HG02943 (cell line): ENCODE data around the gene RELCH.
"Not testable (repeated sequence)": the region's sequence is repeated elsewhere in the genome, so short reads cannot be mapped to it uniquely, and the experiment has no call there.

Experiments used
- ATAC-seq: cut with Tn5 transposase; IDR thresholded peaks from one replicate; pipeline ENCODE4 v1.9.1; 2021; ENCODE audit warnings: mild to moderate bottlenecking, low read depth, moderate library complexity; ENCODE audit not compliant: unreplicated experiment

The RELCH gene, protein sequence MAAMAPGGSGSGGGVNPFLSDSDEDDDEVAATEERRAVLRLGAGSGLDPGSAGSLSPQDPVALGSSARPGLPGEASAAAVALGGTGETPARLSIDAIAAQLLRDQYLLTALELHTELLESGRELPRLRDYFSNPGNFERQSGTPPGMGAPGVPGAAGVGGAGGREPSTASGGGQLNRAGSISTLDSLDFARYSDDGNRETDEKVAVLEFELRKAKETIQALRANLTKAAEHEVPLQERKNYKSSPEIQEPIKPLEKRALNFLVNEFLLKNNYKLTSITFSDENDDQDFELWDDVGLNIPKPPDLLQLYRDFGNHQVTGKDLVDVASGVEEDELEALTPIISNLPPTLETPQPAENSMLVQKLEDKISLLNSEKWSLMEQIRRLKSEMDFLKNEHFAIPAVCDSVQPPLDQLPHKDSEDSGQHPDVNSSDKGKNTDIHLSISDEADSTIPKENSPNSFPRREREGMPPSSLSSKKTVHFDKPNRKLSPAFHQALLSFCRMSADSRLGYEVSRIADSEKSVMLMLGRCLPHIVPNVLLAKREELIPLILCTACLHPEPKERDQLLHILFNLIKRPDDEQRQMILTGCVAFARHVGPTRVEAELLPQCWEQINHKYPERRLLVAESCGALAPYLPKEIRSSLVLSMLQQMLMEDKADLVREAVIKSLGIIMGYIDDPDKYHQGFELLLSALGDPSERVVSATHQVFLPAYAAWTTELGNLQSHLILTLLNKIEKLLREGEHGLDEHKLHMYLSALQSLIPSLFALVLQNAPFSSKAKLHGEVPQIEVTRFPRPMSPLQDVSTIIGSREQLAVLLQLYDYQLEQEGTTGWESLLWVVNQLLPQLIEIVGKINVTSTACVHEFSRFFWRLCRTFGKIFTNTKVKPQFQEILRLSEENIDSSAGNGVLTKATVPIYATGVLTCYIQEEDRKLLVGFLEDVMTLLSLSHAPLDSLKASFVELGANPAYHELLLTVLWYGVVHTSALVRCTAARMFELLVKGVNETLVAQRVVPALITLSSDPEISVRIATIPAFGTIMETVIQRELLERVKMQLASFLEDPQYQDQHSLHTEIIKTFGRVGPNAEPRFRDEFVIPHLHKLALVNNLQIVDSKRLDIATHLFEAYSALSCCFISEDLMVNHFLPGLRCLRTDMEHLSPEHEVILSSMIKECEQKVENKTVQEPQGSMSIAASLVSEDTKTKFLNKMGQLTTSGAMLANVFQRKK

DNA sequence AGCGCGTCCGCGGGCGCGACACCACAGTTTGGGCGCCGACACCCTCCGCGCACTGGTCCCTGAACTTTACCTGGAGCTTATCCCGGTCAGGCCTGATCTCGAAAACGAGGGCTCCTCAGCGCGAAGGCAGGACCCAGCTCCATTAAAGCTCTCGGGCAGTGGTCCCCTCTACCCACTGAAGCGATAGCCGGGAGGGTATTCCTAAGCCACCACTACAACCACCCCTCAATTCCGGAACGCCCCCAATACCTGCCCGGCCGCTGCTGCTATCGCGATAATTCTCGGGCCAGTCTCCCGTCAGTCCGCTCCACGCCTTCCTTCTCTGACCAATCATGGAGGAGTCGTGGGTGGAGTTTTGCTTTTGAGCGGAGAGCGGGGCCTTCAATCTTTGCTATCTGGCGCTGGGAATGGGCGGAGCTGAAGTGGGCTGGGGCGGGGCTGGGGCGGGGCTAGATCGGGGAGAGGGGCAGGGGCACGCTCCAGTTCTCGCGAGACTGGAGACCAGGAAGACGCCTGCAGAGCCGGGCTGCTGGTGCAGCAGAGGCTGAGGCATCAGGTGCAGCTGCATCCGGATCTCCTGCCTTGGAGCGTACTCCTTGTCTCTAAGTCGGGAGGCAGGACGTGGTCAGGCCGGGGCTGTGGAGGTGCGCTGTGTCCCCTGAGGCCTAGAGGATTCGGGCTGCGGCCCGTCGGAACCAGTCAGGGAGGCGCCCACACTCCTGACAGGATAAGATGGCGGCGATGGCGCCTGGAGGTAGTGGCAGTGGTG, at the start of gene RELCH, which contains the start of gene PIGN:
TSS of gene RELCH (plus strand) at position 482 of the 769 bp plus-strand sequence. CDS start at position 733, 251 bp downstream.
TSS of gene PIGN (minus strand) at position 283 of the 769 bp plus-strand sequence. CDS start 25,703 bp downstream, outside the sequence.
- peak; percentile 89 for ATAC-seq

DNA sequence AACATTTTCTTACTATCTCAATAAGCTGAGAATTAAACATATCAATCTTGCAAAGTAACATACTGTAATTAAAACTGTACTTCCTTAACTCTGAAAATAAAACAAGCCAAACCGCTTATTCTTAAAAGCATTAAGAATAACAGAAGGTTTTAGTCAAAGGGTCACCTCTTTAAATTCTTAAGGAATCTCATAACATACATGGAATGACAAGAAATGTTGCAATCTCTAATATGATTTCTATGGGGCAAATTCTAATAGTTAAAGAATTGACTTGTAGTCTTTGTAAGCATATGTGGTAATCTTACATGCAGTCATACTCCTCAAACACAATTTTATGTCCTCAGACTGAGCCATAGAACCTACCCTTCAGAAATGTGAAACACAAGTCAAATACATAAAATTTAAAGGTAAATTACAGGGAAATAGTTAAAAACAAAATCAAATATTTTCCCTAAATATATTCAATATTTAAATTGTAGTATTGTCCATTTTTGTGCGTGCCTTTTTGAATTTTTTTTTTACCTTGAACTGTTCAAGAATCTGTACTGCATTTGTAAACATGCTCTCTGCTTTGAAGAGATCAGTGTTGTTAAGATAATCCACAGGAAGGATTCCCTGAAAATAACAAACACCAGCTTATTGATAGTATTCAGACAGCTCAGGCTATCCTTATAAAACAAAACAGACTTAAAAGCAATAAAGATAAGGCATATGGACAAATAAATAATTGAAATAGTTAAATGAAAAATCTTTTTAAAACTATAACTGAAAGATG, 48.4 kb upstream of the RELCH start:
- ATAC-seq = no peak

DNA sequence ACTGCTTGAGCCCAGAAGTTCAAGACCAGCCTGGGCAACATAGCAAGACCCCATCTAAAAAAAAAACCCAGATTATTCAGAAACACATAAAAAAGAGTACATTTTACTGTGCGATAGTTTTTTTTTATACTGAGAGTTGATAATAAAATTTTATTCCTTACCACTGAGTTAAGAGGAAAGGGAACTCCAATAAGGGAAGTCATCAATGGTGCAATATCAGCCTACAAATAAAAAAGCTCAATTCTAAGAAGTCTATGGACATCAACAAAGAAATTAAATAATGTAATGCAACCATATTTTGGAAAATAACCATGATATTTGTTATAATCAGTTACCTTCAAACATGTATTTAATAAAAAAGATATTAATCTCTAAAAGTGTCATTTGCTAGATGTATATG, 46.8 kb upstream of the RELCH start:
- ATAC-seq = no peak

DNA sequence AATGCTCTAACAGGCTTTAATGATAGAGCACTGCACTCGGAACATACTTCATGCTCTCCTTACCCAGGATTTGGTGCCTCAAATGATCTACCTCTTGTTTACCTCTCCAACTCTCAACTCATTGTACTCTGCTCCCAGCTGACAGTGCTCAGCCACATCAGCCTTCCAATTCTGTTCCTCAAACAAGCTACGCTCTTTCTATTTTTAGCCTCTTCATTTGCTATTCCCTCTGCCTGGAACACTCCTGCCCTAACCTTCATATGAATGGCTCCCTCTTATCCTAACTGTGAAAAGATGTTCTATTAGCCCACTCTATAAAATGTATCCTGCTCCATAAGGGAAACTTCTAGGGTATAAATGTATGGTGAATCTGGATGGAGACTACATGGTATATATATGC, 42.7 kb upstream of the RELCH start:
- no peak for ATAC-seq

DNA sequence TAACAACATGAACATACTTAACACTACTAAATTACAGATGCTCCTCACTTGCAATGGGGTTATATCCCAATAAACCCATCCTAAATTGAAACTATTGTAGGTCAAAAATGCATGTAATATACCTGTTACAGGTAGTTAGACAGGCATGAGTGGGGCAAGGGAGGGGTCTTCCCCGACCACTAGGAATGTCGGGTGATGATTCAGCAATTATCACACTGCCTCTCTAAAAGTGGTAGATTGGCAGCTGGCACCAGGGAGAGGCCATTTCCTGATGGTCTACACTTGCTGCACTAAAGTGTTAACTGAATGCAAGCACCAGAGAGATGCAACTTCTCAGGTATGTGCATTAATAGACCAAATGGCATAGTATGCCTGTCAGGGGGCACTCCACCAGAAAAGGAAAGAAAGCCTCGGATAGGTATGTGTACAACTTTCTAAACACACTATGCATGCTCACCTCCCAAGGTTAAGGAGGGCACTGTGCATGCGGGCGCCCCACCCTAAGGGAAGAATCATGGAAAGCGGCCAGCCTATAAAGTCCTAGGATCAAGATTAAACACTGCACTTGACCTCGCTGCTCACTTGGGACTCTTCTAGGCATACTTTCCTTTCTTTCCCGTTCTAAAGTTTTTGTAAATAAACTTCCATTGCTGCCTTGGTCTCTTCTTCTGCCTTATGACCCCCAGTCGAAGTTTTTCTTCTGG, 35.8 kb upstream of the RELCH start:
- ATAC-seq = no peak

DNA sequence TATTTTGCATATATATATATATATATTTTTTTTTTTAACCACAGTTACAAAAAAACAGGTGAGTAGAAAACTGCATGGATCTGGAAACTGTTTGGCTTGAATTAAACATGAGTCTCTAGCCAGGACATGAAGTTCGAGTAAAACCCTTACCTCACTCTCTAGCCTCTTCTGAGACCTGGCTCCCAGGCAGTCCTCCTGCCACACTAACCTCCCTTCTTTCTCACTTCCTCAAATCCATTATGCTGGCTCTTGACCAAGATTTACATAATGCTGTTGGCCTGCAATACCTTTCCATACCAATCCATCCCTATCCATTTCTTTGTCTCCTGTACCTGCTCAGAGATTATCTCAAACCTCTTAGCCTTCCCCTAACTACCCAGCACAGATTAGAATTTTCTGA, 34.2 kb upstream of the RELCH start:
- no peak for ATAC-seq

DNA sequence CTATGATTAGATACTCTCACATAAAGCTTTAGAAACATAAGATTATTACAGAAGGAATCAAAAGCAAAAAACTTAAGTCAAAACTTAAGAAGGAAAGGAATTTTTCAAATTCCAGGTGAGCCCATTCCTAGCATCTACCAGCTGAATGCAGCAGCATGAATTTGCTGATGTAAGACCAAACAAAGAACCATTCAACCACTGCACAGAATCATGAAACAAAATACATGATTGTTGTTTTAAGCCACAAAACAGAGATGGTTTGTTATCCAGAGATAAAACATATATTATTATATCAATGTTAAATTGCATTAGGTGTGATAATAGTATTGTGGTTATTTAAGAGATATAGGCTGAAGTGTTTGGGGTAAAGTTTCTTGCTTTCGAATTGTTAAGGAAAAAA, 29.2 kb upstream of the RELCH start:
- ATAC-seq = no peak

DNA sequence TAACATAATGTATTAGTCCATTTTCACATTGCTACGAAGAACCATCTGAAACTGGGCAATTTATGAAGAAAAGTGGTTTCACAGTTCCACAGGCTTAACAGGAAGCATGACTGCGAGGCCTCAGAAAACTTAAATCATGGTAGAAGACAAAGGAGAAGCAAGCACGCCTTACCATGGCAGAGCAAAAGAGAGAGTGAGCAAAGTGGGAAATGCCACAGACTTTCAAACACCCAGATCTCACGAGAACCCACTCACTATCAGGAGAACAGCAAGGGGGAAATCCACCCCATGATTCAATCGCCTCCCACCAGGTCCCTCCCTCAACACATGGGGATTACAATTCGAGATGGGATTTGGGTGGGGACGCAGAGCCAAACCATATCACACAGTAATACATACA, 22.7 kb upstream of the RELCH start:
- ATAC-seq = no peak

DNA sequence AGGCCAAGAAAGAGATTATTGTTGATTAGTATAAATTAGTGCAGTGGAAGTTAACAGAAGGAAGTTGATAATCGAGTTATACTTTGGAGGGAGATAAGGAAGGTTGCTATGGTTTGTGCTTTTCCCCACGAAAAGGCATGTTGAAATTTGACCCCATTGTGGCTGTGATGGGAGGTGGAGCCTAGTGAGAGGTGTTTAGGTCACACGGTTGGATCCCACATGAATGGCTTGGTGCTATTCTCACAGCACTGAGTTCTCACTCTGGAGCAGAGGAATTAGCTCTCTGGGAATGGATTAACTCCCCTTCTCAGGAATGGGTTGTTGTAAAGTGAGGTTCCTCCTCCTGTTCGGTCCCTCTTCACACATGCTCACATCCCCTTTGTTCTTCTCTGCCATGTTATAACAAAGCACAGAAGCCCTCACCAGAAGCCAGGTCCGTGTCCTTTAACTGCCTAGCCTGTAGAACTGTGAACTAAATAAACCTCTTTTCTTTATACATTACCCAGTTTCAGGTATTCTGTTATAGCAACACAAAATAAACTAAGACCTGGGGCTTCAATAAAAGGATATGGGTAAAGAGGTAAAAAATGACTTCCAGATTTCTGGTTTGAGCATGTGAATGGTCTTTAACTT, 22.1 kb upstream of the RELCH start:
- no peak for ATAC-seq

DNA sequence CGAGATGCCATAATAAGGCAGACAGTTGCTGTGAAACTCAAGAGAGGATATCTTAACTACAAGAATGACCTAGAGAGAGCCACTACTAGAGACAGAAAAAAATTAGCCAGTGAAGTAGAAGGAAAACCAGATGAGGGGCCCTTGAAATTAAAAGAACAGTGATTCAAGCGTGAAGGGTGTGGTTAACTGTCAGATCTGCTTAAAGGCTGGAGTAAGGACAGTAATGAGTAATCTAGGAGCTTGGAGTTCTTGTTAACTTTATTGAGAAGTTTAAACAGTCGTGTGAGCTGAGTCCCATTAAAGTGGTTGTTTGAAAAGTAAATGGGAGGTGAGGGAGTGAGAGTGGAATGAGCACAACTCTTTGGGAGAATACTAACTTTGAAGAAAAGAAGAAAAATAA, 21.5 kb upstream of the RELCH start:
- ATAC-seq = no peak

DNA sequence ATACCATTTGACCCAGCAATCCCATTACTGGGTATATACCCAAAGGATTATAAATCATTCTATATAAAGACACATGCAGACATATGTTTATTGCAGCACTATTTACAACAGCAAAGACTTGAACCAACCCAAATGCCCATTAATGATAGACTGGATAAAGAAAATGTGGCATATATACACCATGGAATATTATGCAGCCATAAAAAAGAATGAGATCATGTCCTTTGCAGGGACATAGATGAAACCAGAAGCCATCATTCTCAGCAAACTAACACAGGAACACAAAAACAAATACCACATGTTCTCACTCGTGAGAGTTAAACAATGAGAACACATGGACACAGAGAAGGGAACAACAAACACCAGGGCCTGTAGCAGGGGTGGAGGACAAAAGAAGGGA, 20.5 kb upstream of the RELCH start:
- not testable (repeated sequence) for ATAC-seq

DNA sequence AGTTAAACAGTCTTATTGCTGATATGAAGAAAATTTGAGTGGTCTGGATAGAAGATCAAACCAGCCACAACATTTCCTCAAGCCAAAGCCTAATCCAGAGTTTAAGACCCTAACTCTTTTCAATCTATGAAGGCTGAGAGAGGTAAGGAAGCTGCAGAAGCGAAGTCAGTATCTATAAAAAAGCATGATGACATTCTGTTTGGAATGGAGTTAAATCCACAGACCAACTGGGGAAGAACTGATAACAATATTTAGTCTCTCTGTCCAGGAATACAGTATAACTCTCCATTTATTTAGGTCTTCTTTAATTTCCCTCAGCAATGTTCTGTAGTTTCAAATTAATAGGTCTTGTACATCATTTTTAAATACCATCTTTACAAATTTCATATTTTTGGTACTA, 16.2 kb upstream of the RELCH start:
- ATAC-seq = no peak

DNA sequence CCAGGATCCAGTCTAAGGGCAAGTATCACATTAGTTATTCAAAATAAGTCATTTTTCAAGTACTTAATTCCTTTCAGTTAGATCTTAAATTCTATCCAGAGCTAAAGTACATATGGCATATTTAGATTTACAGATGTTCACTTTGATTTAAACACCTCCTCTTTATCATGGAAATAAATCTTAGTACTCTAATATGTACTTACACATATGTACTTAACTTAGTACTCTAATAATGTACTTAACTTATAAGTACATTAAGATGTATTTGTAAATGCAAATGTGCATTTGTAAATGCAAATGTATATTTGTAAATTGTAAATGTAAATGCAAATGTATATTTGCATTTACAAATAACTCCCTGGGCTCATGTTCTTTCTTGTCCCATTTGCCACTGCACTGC, 14.8 kb upstream of the RELCH start:
- ATAC-seq = no peak

DNA sequence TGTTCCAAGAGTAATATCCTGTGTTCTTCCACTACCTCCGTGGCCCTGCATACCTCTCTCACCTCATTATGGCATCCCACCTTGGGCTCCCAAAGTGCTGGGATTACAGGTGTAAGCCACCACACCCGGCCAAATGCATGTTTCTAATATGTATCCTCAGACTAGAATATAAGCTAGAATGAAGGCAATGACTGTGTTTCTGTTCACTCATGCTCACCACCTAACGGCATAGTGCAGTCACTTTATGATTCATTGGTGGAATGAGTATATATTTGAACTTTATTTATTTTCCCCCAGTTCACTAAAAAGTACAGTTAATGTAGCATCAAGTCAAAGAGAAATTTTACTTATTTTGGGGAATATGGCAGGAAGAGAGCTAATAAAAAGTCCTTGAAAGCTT, 11.5 kb upstream of the RELCH start:
- ATAC-seq = no peak

DNA sequence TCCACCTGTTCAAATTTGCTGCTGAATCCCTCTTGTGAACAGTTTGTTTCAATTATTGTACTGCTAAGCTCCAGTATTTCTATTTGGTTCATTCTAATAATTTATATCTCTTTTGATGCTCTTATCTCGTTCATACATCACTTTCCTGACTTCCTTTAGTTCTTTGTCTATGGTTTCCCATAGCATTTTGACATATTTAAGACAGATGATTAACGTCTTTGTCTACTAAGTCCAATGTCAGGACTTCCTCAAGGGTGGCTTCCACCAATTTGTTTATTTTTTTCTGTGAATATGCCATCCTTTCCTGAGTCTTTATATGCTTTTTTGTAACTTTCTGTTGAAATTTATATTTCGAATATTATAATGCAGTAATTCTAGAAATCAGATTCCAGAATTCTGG, 9.8 kb upstream of the RELCH start:
- no peak for ATAC-seq

DNA sequence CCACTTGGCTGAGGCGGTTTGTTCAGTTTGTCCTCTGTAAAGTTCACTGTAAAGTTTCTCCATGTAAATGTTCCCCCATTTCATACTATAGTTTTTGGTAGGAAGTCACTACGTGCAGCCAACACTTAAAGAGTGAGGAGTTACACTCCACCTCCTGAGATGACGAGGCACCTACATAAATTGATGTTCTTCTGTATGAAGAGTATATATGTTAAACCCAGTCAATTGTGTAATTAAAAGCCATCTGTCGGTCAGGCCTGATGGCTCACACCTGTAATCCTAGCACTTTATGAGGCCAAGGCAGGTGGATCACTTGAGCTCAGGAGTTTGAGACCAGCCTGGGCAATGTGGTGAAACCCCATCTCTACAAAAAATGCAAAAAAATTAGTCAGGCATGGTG, 7.8 kb upstream of the RELCH start:
- no peak for ATAC-seq

DNA sequence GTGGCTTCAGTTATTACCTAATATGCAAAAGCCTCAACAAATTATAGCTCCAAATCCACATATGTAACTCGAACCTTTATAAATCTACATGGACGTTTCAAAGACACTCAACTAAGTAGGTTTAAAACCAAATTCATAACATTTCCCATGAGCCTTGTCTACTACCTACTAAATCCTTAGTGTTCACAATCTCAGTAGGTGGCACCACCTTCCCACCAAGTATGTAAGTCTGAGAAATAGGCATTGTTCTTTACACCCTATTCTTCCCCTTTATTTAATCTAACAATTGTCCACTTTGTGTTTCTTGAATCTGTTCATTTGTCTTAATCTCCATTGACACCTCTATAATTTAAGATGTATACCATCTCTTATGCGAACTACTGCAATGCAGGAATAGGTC, 4.8 kb upstream of the RELCH start:
- no peak for ATAC-seq

DNA sequence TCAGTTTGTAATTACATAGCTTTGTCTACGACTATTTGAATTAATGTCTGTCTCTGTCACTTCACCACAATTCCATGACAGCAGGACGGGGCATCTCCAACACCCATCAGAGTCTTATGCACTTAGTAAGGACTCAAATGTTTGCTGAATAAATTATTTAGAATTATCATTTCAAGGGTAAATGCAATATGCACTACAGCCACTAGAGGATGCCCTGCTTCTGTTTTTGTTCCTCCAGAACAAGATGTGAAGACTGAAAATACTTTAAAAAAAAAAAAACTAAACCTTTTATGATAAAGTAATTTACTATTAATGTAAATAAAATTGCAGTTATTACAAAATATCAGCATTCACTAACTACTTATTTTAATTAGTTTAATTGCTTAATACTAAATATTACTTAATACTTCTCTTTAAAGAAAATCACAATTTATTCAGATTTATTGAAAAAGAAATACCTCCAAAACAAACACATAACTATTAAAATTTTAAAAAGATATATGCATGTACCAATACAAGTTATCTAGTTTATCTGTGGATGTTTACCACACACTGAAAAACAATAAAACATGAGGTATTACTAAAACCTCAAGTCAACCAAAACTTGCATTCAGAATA, 3.4 kb upstream of the RELCH start:
- no peak for ATAC-seq
